HG03060 (cell line): ENCODE measurements around the gene ISLR2.

ENCODE experiments used
- ATAC-seq: cut with Tn5 transposase; IDR thresholded peaks from one replicate; pipeline ENCODE4 v1.9.1; 2021; ENCODE audit warnings: low read depth, moderate number of reproducible peaks; ENCODE audit not compliant: unreplicated experiment

ISLR2 gene

DNA sequence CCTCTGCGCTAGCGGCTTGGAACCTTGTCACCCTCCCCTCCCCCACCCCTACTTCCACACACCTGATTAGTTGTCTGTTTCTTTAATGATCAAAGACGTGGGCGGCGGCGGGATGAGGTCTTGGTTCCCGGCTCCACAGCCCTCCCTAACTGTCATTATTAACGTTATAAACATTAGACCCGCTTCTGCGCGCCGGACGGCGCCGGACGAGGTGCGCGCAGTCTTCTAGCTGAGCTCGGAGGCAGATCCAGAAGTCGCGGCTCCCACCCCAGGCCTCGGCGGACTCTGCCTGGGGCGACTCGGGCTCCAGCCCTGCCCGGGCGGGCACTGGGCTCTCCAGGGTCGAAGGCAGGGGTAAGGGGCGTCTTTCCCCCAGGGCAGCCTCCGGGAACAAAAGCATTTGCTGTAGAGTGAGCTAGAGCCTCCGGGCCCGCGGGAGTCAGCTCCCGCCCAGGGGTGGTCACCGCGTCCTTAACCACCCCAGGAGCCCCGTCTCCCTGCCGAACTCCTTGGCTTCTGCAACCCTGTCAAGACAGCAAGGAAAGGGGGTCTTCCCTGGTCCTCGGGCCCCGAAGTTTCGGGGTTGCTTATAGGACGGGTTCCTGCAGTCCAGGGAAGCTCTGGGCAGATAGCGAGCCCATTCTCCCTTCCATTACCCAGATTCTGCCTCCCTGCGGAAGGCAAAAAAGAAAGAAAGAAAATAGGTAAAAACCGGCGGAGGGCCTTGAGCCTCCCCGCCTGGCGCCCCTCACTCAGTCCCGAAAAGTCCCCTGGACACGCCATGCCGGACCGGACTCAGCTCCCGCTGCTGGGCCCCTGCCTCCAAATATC is 2.2 kb upstream of the ISLR2 start:
- no peak for ATAC-seq

DNA sequence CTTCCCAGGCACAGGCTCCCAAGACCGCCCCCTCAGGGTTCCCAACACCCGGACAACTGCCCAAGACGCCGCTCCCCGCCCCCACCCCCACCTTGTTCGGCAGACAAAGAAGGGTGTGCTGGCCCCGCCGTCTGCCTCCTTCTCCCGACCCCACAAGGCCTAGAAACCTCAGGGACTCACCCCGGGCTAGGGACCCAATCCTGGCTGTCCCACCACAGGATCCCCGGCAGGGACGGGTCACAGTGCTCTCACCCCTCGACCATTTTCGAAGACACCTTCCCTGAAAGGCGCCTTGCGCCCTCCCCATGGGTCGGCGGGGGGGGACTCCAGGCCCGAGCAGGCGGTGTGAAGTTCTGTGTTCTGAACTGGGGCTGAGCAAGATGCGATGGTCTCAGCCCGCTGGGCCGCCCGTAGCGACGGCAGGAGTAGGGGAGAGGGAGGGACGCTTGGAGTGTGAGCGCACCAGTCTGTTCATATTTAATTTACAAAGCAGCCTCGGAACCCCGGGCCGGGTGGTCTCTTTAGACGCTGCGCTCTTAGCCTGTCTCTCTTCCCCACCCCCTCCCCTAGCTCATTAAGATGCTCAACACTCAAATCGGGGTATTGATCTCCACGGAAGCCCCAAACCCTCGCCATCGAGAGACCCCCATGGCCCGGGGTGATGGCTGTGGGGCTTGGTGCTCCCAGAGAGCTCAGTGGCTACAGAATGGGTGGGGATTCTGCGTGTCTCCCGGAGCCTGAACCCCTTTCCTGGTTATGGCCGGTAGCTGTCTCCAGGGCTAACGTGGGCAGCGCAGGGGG is 1.4 kb upstream of the ISLR2 start:
- ATAC-seq, result no peak

DNA sequence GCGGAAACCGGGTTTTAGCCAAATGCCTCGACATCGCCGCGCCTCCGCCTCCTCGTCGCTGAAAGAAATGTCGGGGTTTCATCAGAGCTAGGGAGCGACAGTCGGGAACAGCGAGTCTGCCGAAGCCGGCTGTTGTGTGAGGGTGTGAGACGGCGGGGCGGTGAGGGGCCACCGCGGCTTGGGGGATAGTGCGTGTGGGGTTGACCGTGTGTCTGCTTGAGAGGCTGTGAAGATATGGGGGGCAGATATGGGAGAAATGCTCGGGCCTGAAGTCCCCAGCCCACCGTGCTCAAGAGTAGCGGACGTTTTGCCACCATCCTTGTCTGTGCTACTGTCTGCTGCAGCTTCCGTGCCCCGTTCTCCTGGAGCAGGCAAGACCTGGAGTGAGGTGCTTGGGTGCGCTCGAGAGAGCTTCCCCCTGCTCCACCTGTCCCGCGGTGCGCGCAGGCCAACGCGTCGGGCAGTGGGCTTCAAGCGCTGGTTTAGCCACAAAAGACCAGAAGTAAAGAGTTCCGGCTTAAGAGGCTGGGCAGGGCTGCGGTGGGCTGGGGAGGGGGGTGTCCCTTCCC is 716 bp upstream of the ISLR2 start:
- ATAC-seq, result no peak

DNA sequence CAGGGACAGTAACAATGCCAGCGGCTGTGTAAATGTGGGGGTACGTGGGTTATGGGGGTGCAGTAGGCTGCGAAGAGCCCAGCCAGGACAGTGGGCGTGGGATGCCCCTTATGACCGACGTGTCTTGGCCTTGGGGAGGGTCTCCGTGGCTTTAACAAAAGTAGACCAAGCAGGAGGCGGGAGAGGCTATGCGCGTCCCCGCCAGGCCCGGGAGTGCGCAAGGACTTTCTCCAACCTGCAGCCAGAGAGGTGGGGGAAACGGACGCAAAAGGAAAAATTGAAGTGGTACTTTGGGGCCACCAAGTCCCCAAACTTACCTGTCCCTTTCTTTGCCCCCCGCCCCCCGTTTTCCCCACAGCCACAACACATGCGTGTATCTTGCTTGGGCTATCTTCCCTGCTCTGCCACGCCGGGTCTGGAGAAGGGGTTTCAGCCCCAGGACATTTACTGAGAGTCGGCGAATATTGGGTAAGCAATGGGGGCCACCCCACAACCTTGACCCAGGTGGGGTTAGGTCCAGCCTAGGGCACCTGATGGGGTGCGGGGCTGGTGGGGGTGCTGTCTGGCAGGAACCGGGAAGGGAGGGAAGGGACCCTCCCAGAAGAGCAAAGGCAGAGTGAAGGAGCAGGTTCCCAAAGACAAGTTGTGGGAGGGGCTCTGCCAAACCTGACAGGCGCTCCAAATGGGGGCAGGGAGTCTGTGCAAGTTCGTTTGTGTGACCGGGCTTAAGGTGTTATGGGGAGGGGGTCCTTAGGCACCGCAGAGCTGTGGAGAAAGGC is 652 bp downstream of the ISLR2 start:
- ATAC-seq, result no peak

DNA sequence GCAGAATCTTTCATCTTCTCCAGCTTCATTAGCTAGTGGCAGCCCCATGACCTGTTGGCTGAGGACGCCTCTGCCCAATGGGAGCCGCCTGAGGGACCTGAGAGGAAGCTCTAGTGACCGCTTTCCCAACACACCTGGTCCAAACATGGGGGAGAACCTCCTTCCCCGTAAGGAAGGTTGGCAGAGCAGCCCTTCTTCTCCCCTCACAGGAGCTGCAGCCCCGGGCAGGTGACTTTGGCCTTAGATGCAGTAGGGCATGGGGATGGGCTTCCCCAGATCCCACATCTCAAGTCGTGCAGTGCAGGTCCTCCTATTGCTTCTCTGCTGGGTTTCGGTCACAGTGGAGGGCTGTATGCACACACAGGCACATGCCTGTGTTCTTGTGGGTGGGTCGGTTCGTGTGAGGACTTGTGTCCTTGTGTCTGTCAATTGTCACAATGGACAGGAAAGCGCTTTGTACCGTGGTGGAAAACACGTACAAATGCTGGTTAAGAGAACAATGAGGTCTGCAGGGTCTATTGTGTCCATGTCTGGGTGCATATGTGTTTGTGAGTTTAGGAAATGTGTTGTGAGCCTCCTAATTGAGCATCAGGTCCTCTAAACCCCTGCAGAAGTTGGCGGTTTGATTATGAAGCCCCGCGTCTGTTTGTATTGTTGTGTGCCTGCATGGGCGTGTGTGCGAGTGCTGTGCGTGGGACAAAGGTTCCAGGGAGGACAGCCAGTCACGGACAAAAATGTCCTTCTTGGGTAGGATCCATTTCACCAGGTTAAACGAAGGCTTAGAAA is 1.4 kb downstream of the ISLR2 start:
- no peak for ATAC-seq

DNA sequence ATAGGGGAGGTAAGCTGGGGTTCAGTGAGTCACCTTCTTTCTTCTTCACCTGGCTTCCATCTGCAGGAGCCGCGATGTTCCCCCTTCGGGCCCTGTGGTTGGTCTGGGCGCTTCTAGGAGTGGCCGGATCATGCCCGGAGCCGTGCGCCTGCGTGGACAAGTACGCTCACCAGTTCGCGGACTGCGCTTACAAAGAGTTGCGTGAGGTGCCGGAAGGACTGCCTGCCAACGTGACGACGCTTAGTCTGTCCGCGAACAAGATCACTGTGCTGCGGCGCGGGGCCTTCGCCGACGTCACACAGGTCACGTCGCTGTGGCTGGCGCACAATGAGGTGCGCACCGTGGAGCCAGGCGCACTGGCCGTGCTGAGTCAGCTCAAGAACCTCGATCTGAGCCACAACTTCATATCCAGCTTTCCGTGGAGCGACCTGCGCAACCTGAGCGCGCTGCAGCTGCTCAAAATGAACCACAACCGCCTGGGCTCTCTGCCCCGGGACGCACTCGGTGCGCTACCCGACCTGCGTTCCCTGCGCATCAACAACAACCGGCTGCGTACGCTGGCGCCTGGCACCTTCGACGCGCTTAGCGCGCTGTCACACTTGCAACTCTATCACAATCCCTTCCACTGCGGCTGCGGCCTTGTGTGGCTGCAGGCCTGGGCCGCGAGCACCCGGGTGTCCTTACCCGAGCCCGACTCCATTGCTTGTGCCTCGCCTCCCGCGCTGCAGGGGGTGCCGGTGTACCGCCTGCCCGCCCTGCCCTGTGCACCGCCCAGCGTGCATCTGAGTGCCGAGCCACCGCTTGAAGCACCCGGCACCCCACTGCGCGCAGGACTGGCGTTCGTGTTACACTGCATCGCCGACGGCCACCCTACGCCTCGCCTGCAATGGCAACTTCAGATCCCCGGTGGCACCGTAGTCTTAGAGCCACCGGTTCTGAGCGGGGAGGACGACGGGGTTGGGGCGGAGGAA is 2.6 kb downstream of the ISLR2 start:
- no peak for ATAC-seq

DNA sequence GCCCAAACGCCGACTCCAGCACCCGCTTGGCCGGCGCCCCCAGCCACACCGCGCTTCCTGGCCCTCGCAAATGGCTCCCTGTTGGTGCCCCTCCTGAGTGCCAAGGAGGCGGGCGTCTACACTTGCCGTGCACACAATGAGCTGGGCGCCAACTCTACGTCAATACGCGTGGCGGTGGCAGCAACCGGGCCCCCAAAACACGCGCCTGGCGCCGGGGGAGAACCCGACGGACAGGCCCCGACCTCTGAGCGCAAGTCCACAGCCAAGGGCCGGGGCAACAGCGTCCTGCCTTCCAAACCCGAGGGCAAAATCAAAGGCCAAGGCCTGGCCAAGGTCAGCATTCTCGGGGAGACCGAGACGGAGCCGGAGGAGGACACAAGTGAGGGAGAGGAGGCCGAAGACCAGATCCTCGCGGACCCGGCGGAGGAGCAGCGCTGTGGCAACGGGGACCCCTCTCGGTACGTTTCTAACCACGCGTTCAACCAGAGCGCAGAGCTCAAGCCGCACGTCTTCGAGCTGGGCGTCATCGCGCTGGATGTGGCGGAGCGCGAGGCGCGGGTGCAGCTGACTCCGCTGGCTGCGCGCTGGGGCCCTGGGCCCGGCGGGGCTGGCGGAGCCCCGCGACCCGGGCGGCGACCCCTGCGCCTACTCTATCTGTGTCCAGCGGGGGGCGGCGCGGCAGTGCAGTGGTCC is 3.5 kb downstream of the ISLR2 start:
- ATAC-seq, result no peak

DNA sequence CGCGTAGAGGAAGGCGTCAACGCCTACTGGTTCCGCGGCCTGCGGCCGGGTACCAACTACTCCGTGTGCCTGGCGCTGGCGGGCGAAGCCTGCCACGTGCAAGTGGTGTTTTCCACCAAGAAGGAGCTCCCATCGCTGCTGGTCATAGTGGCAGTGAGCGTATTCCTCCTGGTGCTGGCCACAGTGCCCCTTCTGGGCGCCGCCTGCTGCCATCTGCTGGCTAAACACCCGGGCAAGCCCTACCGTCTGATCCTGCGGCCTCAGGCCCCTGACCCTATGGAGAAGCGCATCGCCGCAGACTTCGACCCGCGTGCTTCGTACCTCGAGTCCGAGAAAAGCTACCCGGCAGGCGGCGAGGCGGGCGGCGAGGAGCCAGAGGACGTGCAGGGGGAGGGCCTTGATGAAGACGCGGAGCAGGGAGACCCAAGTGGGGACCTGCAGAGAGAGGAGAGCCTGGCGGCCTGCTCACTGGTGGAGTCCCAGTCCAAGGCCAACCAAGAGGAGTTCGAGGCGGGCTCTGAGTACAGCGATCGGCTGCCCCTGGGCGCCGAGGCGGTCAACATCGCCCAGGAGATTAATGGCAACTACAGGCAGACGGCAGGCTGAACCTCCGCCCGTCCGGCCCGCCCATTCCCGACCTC is 4.1 kb downstream of the ISLR2 start:
- no peak for ATAC-seq

DNA sequence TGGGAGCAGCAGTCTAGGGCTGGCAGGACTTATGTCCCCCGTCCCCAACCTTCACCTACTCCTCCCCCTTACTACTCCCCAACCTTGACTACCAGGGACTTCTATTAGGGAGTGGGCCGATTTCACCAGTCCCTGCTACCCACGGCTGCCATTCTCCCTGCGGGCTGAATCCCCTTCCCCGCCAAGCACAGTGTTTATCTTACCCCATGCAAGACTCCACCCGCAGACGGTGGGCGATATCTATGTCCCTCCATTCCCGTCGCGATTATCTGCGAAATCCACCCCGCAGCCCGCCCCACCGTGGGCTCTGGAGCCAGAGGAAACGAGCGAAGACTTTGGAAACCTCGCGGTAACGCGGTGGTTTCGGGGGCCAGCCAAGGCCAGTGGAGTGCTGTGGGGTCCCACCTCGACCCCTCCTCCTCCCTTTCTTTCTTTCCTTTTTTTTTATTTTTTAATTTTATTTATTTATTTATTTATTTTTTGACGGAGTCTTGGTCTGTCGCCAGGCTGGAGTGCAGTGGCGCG is 4.7 kb downstream of the ISLR2 start:
- ATAC-seq, result no peak

DNA sequence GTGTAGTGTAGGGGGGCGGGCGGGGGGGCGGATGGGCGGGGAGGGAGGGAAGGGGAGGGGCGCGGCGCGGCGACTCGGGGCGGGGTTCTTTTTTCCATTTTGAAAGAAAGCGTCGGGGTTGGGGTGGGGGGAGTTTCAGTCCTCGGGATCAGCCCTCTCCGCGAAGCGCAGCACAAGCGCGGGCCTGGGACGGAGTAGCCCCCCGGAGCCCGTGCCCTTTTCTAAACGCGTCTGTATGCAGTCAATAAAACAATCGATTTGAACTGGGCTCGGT is 6.1 kb downstream of the ISLR2 start:
- no peak for ATAC-seq

DNA sequence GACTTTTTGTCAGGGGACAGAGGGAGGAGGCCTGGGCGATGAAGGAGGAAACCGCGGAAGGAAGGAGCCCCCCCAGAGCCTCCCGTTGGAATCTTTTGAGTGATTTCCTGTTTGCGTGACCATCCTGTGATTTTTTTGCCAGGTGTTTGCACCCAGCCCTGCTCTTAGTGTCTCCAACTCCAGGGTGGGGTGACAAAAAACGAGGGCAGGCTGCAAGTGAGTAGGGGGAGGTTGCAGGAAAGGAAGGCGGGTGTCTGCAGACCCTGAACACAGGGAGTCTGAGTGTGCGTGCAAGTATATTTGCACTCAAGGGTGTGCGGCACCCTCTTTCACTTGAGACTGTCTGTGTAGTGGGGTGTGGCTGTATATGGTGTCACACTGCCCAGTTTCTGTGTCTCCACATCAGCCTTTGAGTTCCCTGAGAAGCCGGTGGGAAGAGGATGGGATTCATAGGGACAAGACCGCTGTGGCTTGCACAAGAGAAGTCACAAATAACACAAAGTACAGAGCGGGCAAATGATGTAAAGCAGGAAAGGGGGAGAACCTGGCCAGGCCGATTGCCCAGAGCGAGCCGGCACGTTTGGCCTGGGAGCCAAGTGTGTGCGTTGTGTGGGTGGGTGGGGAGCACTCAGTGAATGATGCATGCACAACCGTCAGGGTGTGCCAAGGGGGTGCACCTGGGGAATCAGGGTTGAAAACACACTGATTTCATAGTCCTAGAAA is 6.6 kb downstream of the ISLR2 start:
- ATAC-seq, result no peak

DNA sequence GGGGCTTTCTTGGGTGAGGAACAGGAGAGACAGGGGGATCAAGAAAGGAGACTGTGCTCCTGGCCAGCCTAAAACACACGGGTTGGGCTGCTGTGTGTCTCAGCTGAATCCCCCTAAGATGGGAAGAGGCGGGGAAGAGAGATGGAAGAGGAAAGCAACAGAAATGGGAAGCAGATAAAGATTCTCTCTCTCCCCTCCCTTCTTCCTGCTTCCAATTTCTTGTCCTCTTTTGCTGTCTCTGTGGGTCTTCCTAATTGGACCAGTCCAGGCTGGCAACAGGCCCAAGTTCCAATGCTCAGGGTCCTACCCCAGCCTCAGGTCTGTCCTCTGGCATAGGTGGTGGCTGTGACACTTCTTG is 7.1 kb downstream of the ISLR2 start:
- ATAC-seq, result no peak

DNA sequence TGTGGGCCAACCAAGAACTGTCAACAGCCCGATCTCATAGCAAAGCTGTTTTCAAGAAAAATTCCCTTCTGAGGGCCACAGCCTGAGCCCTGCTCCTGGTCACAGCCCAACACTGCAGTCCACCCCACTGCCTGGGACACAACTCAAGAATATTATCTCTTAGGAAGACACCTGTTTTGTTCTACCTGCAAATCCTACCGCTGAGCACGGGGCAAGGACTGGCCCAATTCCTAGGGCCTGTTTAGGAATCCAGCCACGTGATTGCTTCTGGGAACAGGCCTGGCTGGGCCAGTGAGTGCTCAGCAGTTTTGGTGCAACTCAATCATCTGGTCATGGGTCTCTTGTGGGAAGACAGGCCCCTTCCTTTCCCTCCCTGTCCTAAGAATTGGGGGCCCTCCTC is 8.3 kb downstream of the ISLR2 start:
- no peak for ATAC-seq

DNA sequence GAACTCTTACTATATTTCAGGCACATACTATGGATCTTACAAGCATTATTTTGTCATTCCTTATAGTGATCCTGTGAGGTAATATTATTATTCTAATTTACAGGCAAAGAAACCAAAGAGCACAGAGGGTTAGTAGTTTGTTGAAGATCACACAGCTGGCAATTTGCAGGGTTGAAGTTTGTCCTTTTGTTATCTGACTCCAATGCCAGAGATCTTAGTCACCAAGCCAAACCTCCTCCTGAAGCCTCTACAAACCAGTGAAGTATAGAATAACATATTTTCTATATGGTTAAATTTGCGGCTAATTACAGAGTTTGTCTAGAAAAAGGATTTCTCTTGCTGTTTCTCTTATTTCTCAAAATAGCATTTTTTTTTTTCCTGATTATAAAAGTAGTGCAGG is 11.2 kb downstream of the ISLR2 start:
- no peak for ATAC-seq

DNA sequence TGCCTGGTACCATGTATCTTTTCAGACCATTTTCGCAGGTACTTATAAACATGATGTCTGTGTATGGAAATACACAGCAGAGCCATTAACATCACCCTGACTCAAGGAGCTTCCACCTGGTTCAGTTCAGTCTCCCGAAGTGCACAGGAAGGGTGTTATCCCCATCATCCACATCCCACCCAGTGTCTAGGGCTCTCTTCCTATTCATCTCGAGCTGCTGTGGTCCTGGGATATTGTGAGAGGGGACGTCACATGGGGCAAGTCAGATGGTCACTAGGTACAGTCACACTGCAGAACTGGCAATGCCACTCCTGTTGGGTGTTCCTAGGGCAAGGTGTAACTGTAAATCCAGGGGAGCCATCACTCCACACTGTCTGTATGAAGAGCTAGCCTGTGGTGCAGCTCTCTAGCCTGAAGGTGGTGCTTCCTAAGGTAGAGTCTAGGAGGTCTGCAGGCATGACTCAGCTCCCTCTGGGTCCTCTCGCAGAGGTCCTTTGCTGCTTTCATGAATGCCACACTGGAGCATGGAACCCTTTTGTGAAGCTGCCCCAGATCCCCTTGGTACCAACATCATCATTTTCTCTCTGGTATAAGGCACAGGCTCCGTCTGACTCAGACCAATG is 13.9 kb downstream of the ISLR2 start:
- ATAC-seq, result no peak

DNA sequence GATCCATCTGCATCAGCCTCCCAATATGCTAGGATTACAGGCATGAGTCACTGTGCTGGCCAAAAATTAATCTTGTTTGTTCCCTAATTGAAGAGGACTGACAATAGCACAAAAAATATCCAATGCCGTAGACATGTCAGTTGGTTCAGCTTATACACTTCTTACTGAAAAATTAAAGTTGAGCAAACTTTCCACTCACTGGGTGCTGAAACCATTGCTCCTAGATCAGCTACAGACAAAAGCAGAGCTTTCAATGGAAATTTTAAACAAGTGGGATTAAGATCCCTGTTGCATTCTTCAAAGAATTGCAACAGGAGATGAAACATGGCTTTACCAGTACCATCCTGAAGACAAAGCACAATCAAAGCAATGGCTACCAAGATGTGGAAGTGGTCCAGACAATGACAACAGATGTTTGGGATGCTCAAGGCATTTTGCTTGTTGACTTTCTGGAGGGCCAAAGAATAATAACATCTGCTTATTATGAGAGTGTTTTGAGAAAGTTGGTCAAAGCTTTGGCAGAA is 16.0 kb downstream of the ISLR2 start:
- no peak for ATAC-seq

DNA sequence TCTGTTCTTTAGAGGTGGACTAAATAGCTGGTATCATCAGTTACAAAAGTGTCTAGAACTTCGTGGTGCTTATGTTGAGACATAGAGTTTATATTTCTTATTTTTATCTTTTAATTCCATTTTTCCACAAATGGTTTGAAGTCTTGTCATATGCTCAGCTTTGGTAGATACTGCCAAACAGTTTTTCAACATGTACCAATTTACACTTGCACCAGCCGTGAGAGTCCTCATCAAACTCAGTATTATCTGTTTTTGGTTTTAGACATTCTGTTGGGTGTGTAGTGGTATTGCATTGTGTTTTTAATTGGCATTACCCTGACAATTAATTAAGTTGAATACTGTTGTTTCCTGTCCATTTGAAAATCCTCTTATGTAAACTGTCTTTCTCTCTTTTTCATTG is 16.7 kb downstream of the ISLR2 start:
- no peak for ATAC-seq
